Mesendoderm (in vitro differentiated cells): Measurements from ENCODE around the gene DMWD.

Experiments used
- DNase-seq: peaks from one replicate; pipeline ENCODE4 v3.0.0; 2013
- H2AK5ac ChIP-seq: 2 replicates; pipeline ENCODE4 v1.6.1; 2013; ENCODE audit warnings: low read length, inconsistent platforms
- H2BK120ac ChIP-seq: 2 replicates; pipeline ENCODE4 v1.6.1; 2013; ENCODE audit warnings: low read depth, mild to moderate bottlenecking, low read length, moderate library complexity, mixed read lengths
- H2BK15ac ChIP-seq: replicated peaks from 2 replicates; pipeline ENCODE4 v1.6.1; 2013; ENCODE audit warnings: low read depth, mild to moderate bottlenecking, moderate library complexity
- H2BK5ac ChIP-seq: 2 replicates; pipeline ENCODE4 v1.6.1; 2013; ENCODE audit warnings: low read length, inconsistent platforms
- H3K18ac ChIP-seq: 2 replicates; pipeline ENCODE4 v1.6.1; 2013; ENCODE audit warnings: mild to moderate bottlenecking, low read length, mixed read lengths
- H3K23ac ChIP-seq: one replicate; pipeline ENCODE4 v1.6.1; 2013; ENCODE audit warnings: low read length
- H3K27ac ChIP-seq: 2 replicates; pipeline ENCODE4 v1.5.1; 2013; ENCODE audit warnings: low read depth, mild to moderate bottlenecking, inconsistent platforms, low read length, moderate library complexity
- H3K27me3 ChIP-seq: 2 replicates; pipeline ENCODE4 v1.6.1; 2013; ENCODE audit warnings: low read length, control low read depth, mild to moderate bottlenecking, inconsistent platforms; ENCODE audit not compliant: insufficient read depth, poor library complexity
- H3K36me3 ChIP-seq: 2 replicates; pipeline ENCODE4 v1.6.1; 2013; ENCODE audit warnings: low read length, inconsistent platforms; ENCODE audit not compliant: control insufficient read depth, insufficient read depth
- H3K4ac ChIP-seq: one replicate; pipeline ENCODE4 v1.6.1; 2013; ENCODE audit warnings: low read depth, mild to moderate bottlenecking, low read length, moderate library complexity
- H3K4me1 ChIP-seq: 2 replicates; pipeline ENCODE4 v1.6.1; 2013; ENCODE audit warnings: low read depth, low read length, inconsistent platforms; ENCODE audit not compliant: control insufficient read depth
- H3K4me2 ChIP-seq: 2 replicates; pipeline ENCODE4 v1.6.1; 2013; ENCODE audit warnings: low read length
- H3K4me3 ChIP-seq: 2 replicates; pipeline ENCODE4 v1.5.1; 2013; ENCODE audit warnings: mild to moderate bottlenecking, low read length
- H3K56ac ChIP-seq: one replicate; pipeline ENCODE4 v1.6.1; 2013; ENCODE audit warnings: low read length
- H3K79me1 ChIP-seq: 2 replicates; pipeline ENCODE4 v1.6.1; 2013; ENCODE audit warnings: low read length, inconsistent platforms
- H3K79me2 ChIP-seq: 2 replicates; pipeline ENCODE4 v1.6.1; 2013; ENCODE audit warnings: mild to moderate bottlenecking, low read length; ENCODE audit not compliant: control insufficient read depth, insufficient read depth
- H3K9ac ChIP-seq: 2 replicates; pipeline ENCODE4 v1.6.1; 2013; ENCODE audit warnings: low read length, inconsistent platforms
- H4K5ac ChIP-seq: one replicate; pipeline ENCODE4 v1.6.1; 2013; ENCODE audit warnings: low read length
- H4K8ac ChIP-seq: one replicate; pipeline ENCODE4 v1.6.1; 2013; ENCODE audit warnings: low read depth, mild to moderate bottlenecking, control low read depth, low read length, moderate library complexity
- WGBS: extraction: QIAGEN DNeasy Blood & Tissue Kit; methylation state at CpG from one replicate; pipeline ENCODE4 v1.1.7; 2013; ENCODE audit warnings: low lambda C conversion rate, missing lambda C conversion rate; ENCODE audit not compliant: insufficient coverage; ENCODE audit errors: extremely low coverage; 5-methylcytosine and 5-hydroxymethylcytosine counted together

Gene DMWD

GRCh38 chr19:45739498-45740439 lies 52.9 kb downstream of the DMWD start:
- Histone ChIP-seq H3K56ac (no peak overlapping the region), H3K9ac (no peak overlapping the region), H2BK15ac (no peak overlapping the region), H3K4ac (no peak overlapping the region), H3K27me3 (no peaks in the 10 kb centered on the region), H3K4me2 (no peak overlapping the region), H4K5ac (no peak overlapping the region), H4K8ac (no peak overlapping the region), H3K79me1 (no peaks in the 10 kb centered on the region), H3K36me3 (no peaks in the 10 kb centered on the region), H3K27ac (no peak overlapping the region), H3K18ac (no peak overlapping the region), H2AK5ac (no peak overlapping the region), H3K23ac (no peak overlapping the region), H3K4me3 (no peak overlapping the region), H2BK120ac (no peak overlapping the region), H3K4me1 (no peaks in the 10 kb centered on the region), H3K79me2 (no peaks in the 10 kb centered on the region), H2BK5ac (no peak overlapping the region)
- no CpG with 5 or more reads among the region's 10 CpGs for WGBS
- no peak for DNase-seq

GRCh38 chr19:45733160-45733810 lies 59.4 kb downstream of the DMWD start, which contains the start of gene MEIOSIN:
Gene MEIOSIN, plus strand, starts transcription at chr19:45733439. Its CDS starts 1,938 bp downstream, at chr19:45735377.
- no peak within 1 kb of the TSS for H3K23ac ChIP-seq
- no peak within 1 kb of the TSS for H3K9ac ChIP-seq
- no peak within 1 kb of the TSS for H3K4me2 ChIP-seq
- no peaks in the 10 kb centered on the region for H3K27me3 ChIP-seq
- peaks cover 10% of the 10 kb centered on the region for H3K79me1 ChIP-seq
- no peak within 1 kb of the TSS for H2BK15ac ChIP-seq
- H3K27ac ChIP-seq: no peak within 1 kb of the TSS
- DNase-seq: no peak
- no peak within 1 kb of the TSS for H4K8ac ChIP-seq
- H3K56ac ChIP-seq: peak within 1 kb of the TSS; percentile 30
- H2BK120ac ChIP-seq: no peak within 1 kb of the TSS
- H3K4me1 ChIP-seq: no peaks in the 10 kb centered on the region
- peaks cover 13% of the 10 kb centered on the region for H3K79me2 ChIP-seq
- no peak within 1 kb of the TSS for H3K18ac ChIP-seq
- no CpG with 5 or more reads among the region's 59 CpGs for WGBS
- H2AK5ac ChIP-seq: no peak within 1 kb of the TSS
- no peaks in the 10 kb centered on the region for H3K36me3 ChIP-seq
- H3K4ac ChIP-seq: no peak within 1 kb of the TSS
- H4K5ac ChIP-seq: no peak within 1 kb of the TSS
- no peak within 1 kb of the TSS for H2BK5ac ChIP-seq
- H3K4me3 ChIP-seq: no peak within 1 kb of the TSS
